ENCODE results near the gene PHACTR1. TPM values are rescaled to one million over a fixed set of nuclear protein-coding genes. Genes with fewer than 3 reads are reported as not detected.

The PHACTR1 gene
- total RNA-seq, 1 donor from 2014 or later, result 0.49 TPM

- Histone ChIP-seq H3K36me3 (peaks cover 0 to 11% of the 10 kb centered on the region in 2 donors), H3K27me3 (no peaks in the 10 kb centered on the region), H3K27ac (no peak overlapping the region), H3K4me3 (no peak overlapping the region), H3K9me3 (peaks cover 12% of the 10 kb centered on the region), H3K4me1 (no peaks in the 10 kb centered on the region)
- TF ChIP-seq POLR2A (IDR thresholded peaks at IDR 0.05), result no peak
- TF ChIP-seq POLR2AphosphoS5 (IDR thresholded peaks at IDR 0.05; ENCODE audit: insufficient read depth in 1 of 2, low read depth in 1 of 2), result no peak
- TF ChIP-seq CTCF (IDR thresholded peaks at IDR 0.05), result no peak
- DNase-seq (ENCODE audit: extremely low spot score in 2 of 2), result no peak
- intact Hi-C loops (cut with DNase I), result no loop called here
Measured at GRCh38 chr6:13288969-13289391, 572.4 kb downstream of the PHACTR1 start.

GRCh38 chr6:13289789-13290318 is 573.3 kb downstream of the PHACTR1 start:
- H3K27ac ChIP-seq, result no peak overlapping the region
- H3K36me3 ChIP-seq, result peaks cover 0 to 19% of the 10 kb centered on the region in 2 donors
- DNase-seq (ENCODE audit: extremely low spot score in 2 of 2), result no peak
- TF ChIP-seq POLR2AphosphoS5 (IDR thresholded peaks at IDR 0.05; ENCODE audit: insufficient read depth in 1 of 2, low read depth in 1 of 2) (no peak), POLR2A (IDR thresholded peaks at IDR 0.05) (no peak), CTCF (IDR thresholded peaks at IDR 0.05) (no peak)
- intact Hi-C loops (cut with DNase I), result no loop called here
- no peaks in the 10 kb centered on the region for H3K4me1 ChIP-seq
- no peaks in the 10 kb centered on the region for H3K27me3 ChIP-seq
- peaks cover 12% of the 10 kb centered on the region for H3K9me3 ChIP-seq
- H3K4me3 ChIP-seq, result no peak overlapping the region

- H3K36me3 ChIP-seq, result peaks cover 0 to 22% of the 10 kb centered on the region in 2 donors
- intact Hi-C loops (cut with DNase I), result no loop called here
- TF ChIP-seq CTCF (IDR thresholded peaks at IDR 0.05) (no peak), POLR2AphosphoS5 (IDR thresholded peaks at IDR 0.05; ENCODE audit: insufficient read depth in 1 of 2, low read depth in 1 of 2) (no peak), POLR2A (IDR thresholded peaks at IDR 0.05) (no peak)
Measured at GRCh38 chr6:13290335-13290734, 573.8 kb downstream of the PHACTR1 start.

GRCh38 chr6:13292774-13293173 is 576.2 kb downstream of the PHACTR1 start:
- Histone ChIP-seq H3K9me3 (peaks cover 1% of the 10 kb centered on the region), H3K4me1 (no peaks in the 10 kb centered on the region), H3K4me3 (no peak overlapping the region), H3K27me3 (no peaks in the 10 kb centered on the region), H3K27ac (no peak overlapping the region), H3K36me3 (peaks cover 0 to 19% of the 10 kb centered on the region in 2 donors)
- DNase-seq (ENCODE audit: extremely low spot score in 2 of 2), result no peak
- intact Hi-C loops (cut with DNase I), result no loop called here
- TF ChIP-seq POLR2AphosphoS5 (IDR thresholded peaks at IDR 0.05; ENCODE audit: insufficient read depth in 1 of 2, low read depth in 1 of 2), result no peak
- TF ChIP-seq CTCF (IDR thresholded peaks at IDR 0.05), result no peak
- TF ChIP-seq POLR2A (IDR thresholded peaks at IDR 0.05), result no peak

More at GRCh38 chr6:13290335-13290734, 573.8 kb downstream of the PHACTR1 start:
- no peaks in the 10 kb centered on the region for H3K27me3 ChIP-seq
- no peak overlapping the region for H3K4me3 ChIP-seq
- peaks cover 12% of the 10 kb centered on the region for H3K9me3 ChIP-seq
- no peak overlapping the region for H3K27ac ChIP-seq
- DNase-seq (ENCODE audit: extremely low spot score in 2 of 2), result no peak
- no peaks in the 10 kb centered on the region for H3K4me1 ChIP-seq

GRCh38 chr6:13294499-13295069 is 578.0 kb downstream of the PHACTR1 start:
- no peaks in the 10 kb centered on the region for H3K9me3 ChIP-seq
- DNase-seq (ENCODE audit: extremely low spot score in 2 of 2), result no peak
- H3K27me3 ChIP-seq, result no peaks in the 10 kb centered on the region
- intact Hi-C loops (cut with DNase I), result no loop called here
- no peaks in the 10 kb centered on the region for H3K4me1 ChIP-seq
- H3K4me3 ChIP-seq, result no peak overlapping the region
- TF ChIP-seq CTCF (IDR thresholded peaks at IDR 0.05) (no peak), POLR2A (IDR thresholded peaks at IDR 0.05) (no peak), POLR2AphosphoS5 (IDR thresholded peaks at IDR 0.05; ENCODE audit: insufficient read depth in 1 of 2, low read depth in 1 of 2) (no peak)
- peaks cover 0 to 19% of the 10 kb centered on the region in 2 donors for H3K36me3 ChIP-seq
- H3K27ac ChIP-seq, result no peak overlapping the region
